HFF-Myc (cell line): Measurements from ENCODE around the gene KLHL40.

Experiments
- DNase-seq: peaks from one replicate; pipeline ENCODE4 v3.0.0-alpha.2; 2011; ENCODE audit warnings: low read depth; ENCODE audit errors: extremely low read depth
- H3K4me3 ChIP-seq: replicated peaks from 2 replicates; pipeline ENCODE4 v1.5.1; 2011; ENCODE audit warnings: low read depth, mild to moderate bottlenecking, control low read depth, low read length
- CTCF ChIP-seq: IDR thresholded peaks from 2 replicates; pipeline ENCODE4 v1.5.1; 2012; ENCODE audit warnings: mild to moderate bottlenecking, low read depth, low read length, control low read depth; ENCODE audit errors: missing control alignments

Gene KLHL40

DNA sequence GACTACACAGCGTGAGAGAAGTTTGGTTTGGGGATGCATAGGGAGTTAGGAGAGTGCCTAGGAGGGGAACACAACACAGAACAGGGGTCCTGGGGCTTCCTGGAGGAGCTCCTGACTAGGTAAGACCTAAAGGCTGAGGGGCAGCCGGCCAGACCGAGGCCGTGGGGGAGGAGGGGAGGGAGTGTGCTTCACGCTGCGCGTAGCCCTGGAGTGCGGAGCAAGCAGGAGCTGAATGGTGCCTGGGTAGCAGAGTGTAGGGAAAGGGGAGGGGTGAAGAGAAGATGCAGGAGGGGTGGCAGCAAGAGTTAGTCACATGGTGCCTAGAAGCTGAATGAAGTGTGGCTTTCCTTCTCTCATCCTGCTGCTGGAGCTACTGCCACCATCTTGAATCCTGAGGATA, 49.7 kb downstream of the KLHL40 start:
- no peak for DNase-seq
- H3K4me3 ChIP-seq = no peak overlapping the region
- TF ChIP-seq CTCF = no peak

- no peak for DNase-seq
- no peak for TF ChIP-seq CTCF
- no peak overlapping the region for H3K4me3 ChIP-seq
Observed at GRCh38 chr3:42735615-42736014, 50.3 kb downstream of the KLHL40 start.

DNA sequence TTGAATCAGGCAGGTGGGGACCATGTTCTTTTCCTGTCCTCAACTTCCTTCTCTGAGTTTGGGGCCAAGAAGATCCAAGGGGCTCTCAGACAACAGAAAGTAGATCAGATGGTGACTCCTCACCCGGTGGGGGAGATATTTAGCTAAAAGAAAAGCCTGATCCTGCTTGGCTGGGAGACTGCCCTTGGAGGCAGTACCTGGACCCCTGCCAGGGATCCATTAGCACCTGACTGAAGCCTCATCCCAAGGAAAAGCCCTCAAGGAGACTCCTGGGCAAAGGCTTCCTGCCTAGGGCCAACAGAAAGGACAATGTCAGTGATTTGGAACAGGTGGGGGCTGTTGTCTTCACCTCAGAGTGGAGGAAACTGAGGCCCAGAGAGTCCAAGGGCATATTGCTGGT, 50.7 kb downstream of the KLHL40 start:
- no peak for TF ChIP-seq CTCF
- DNase-seq = no peak
- H3K4me3 ChIP-seq = no peak overlapping the region

DNA sequence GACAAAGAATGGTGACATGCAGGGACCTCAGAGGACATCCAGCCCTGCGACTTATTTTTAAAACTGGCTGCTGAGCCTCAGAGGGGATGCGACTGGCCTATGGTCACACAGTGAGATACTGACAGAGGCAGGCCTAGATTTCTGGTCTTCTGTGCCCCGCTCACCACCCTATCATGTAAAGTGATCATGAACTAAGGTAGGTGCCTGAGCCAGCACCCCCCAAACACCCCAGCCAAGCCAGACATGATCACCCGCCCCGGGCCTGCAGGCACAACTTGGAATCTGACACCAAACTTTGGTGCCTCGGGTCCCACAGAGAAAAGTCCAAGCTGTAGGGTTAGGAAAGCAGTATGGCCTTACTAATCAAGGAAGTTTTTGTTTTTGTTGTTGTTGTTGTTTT, 51.2 kb downstream of the KLHL40 start:
- no peak for DNase-seq
- no peak overlapping the region for H3K4me3 ChIP-seq
- TF ChIP-seq CTCF = no peak

DNA sequence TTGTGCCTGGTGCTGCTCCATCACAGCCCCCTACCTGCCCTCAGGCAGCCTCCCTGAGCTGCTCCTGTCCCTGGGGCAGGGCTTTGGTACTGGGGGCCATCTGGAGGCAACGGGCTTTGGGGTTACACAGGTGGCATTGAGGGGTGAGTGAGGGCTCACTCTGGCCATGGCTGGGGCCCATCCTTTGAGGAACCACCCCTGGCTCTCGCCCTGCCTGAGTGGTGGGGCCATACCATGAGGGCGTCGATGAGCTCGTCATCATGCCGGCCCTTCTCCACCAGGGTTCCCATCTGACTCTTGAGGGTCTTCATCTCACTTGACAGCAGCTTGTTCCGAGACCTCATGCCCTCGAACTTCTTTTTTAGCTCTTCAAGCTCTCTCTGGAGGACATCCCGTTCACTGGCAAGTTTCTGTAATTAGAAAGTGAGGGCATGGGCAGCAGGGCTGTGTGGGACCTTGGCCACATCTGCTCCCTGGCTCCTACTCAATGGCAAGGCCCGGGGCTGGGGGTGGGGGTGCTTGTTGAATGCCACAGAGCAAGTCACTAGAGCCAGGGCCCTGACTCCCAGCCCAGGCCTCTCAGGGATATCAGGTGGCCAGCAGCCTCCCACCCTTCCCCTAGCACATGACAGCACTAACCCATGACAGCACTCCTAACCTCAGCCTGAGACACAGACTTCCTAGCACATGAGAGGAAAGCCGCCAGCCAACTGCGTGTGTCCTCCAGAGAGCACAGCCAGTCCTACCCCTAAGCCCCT, 54.2 kb downstream of the KLHL40 start:
- DNase-seq = no peak
- H3K4me3 ChIP-seq = no peak overlapping the region
- no peak for TF ChIP-seq CTCF

DNA sequence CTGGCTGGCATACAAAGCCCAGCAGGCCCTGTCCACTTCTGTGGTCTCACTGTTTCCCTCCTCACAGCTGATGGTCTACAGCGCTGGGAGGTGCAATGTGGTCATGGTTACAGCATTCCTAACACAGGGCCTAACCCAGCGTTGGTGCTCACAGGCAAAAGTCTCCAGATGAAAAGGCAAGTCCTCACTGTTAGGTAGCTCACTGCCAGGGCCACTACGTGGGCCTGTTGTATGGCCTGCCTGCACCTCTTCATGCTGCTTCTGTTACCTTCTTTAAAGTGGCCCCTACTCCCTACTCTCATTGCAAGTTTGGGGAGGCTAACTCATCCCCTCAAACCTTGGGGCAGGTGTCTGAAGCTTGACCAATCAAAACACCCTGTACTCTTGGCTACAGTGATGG, 56.5 kb downstream of the KLHL40 start:
- DNase-seq = no peak
- TF ChIP-seq CTCF = no peak
- H3K4me3 ChIP-seq = no peak overlapping the region
